Natural killer cell (primary cell): ENCODE data around the gene TMEM169. TPM values are rescaled to one million over a fixed set of nuclear protein-coding genes. Genes with fewer than 3 reads are reported as not detected.

Experiments used
- ATAC-seq, 3 donors: fragments of 150-1000 bp in 2 of 3; fragments of 200-7000 bp in 1 of 3; cut with Tn5 transposase; 1 replicate in 1 of 3; 2 replicates in 2 of 3; pipeline ENCODE4 v1.10.0; 2021; ENCODE audit warnings: mild to moderate bottlenecking in 2 of 3, moderate library complexity in 2 of 3
- DNase-seq, 2 donors: peaks; one replicate each; pipeline versions ENCODE4 v3.0.0 to v3.0.0-alpha.2; 2013 to 2021; ENCODE audit warnings: mixed read lengths in 1 of 2
- H3K27ac ChIP-seq: one replicate; pipeline ENCODE4 v1.5.1; 2013; ENCODE audit warnings: mild to moderate bottlenecking, low read length
- H3K27me3 ChIP-seq: one replicate; pipeline ENCODE4 v1.6.1; 2013; ENCODE audit warnings: low read length; ENCODE audit not compliant: control insufficient read depth, insufficient read depth
- H3K36me3 ChIP-seq: one replicate; pipeline ENCODE4 v1.6.1; 2013; ENCODE audit warnings: low read length; ENCODE audit not compliant: control insufficient read depth, insufficient read depth
- H3K4me1 ChIP-seq: one replicate; pipeline ENCODE4 v1.6.1; 2013; ENCODE audit warnings: low read length; ENCODE audit not compliant: control insufficient read depth, insufficient read depth
- H3K4me3 ChIP-seq: one replicate; pipeline ENCODE4 v1.5.1; 2013; ENCODE audit warnings: low read length
- H3K9me3 ChIP-seq: one replicate; pipeline ENCODE4 v1.6.1; 2013; ENCODE audit warnings: low read length; ENCODE audit not compliant: control insufficient read depth, insufficient read depth
- H3K27ac Mint-ChIP-seq, 2 donors: one replicate each; pipeline ENCODE4 v1.8.0; 2022; ENCODE audit warnings: mild to moderate bottlenecking in 2 of 2, mixed read lengths in 2 of 2, moderate library complexity in 1 of 2
- H3K27me3 Mint-ChIP-seq, 2 donors: one replicate each; pipeline ENCODE4 v1.8.0; 2022; ENCODE audit warnings: low read depth in 2 of 2, mixed read lengths in 2 of 2
- H3K36me3 Mint-ChIP-seq: one replicate; pipeline ENCODE4 v1.8.0; 2022; ENCODE audit warnings: mixed read lengths
- H3K4me1 Mint-ChIP-seq, 2 donors: one replicate each; pipeline ENCODE4 v1.8.0; 2022; ENCODE audit warnings: mixed read lengths in 2 of 2
- H3K4me3 Mint-ChIP-seq: one replicate; pipeline ENCODE4 v1.8.0; 2022; ENCODE audit warnings: mild to moderate bottlenecking, moderate library complexity, mixed read lengths
- H3K9me3 Mint-ChIP-seq, 2 donors: one replicate each; pipeline ENCODE4 v1.8.0; 2022; ENCODE audit warnings: mixed read lengths in 2 of 2
- WGBS: methylation state at CpG from one replicate; pipeline ENCODE4 v1.1.7; 2013; ENCODE audit warnings: missing lambda C conversion rate; ENCODE audit not compliant: insufficient coverage; 5-methylcytosine and 5-hydroxymethylcytosine counted together
- intact Hi-C: fragments of 100-400 bp; cut with micrococcal nuclease; formaldehyde crosslinking; loops from one replicate; pipeline ENCODE4 v1.14.2; 2022
- total RNA-seq, 4 donors: library from RNA; stranded (reverse); fragments of 120-200 nt in 1 of 4; gene quantifications; one replicate each; pipeline versions ENCODE4 v1.2.3 to v1.2.4, GENCODE V29; 2013 to 2022
- TF ChIP-seq, protein P1 (sequence below): fragments of 200-600 bp; IDR thresholded peaks from one replicate; pipeline ENCODE4 v1.8.0; 2022; ENCODE audit warnings: antibody characterized with exemption

The TMEM169 gene
- total RNA-seq, 3 donors from 2014 or later (not counting 1 experiment from before 2014, with no cell fraction given) = 0.68 to 1.5 (median 0.98) TPM

GRCh38 chr2:216104691-216105090 lies 23.0 kb downstream of the TMEM169 start:
- Histone ChIP-seq H3K4me3 (no peak overlapping the region), H3K4me1 (no peaks in the 10 kb centered on the region), H3K9me3 (no peaks in the 10 kb centered on the region), H3K36me3 (peaks cover 2% of the 10 kb centered on the region), H3K27ac (no peak overlapping the region), H3K27me3 (no peaks in the 10 kb centered on the region)
- Mint-ChIP-seq H3K4me3 (no peak overlapping the region), H3K9me3 (no peaks in the 10 kb centered on the region), H3K4me1 (peaks cover 13 to 14% of the 10 kb centered on the region in 2 donors), H3K27ac (no peak overlapping the region), H3K27me3 (no peaks in the 10 kb centered on the region), H3K36me3 (peaks cover 9% of the 10 kb centered on the region)
- intact Hi-C loops = no loop called here
- TF ChIP-seq, protein P1, sequence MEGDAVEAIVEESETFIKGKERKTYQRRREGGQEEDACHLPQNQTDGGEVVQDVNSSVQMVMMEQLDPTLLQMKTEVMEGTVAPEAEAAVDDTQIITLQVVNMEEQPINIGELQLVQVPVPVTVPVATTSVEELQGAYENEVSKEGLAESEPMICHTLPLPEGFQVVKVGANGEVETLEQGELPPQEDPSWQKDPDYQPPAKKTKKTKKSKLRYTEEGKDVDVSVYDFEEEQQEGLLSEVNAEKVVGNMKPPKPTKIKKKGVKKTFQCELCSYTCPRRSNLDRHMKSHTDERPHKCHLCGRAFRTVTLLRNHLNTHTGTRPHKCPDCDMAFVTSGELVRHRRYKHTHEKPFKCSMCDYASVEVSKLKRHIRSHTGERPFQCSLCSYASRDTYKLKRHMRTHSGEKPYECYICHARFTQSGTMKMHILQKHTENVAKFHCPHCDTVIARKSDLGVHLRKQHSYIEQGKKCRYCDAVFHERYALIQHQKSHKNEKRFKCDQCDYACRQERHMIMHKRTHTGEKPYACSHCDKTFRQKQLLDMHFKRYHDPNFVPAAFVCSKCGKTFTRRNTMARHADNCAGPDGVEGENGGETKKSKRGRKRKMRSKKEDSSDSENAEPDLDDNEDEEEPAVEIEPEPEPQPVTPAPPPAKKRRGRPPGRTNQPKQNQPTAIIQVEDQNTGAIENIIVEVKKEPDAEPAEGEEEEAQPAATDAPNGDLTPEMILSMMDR = no peak
- ATAC-seq (no peak), DNase-seq (no peak)
- 100% methylated on average over 1 of the region's 3 CpGs for WGBS

DNA sequence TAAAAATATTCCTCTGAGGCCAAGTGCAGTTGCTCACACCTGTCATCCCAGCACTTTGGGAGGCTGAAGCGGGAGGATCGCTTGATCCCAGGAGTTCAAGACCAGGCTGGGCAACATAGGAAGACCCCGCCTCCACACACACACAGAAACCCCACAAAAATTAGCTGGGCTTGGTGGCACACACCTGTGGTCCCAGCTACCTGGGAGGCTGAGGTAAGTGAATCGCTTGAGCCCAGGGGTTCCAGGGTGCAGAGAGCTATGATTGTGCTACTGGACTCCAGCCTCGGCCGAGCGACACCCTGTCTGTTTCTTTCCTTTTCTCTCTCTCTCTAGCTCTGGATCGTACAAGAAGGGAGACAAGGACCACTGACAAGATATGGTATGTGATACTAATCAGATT lies 25.6 kb downstream of the TMEM169 start:
- intact Hi-C loops = no loop called here
- 98% methylated on average over 8 of the region's 8 CpGs for WGBS

GRCh38 chr2:216107760-216108159 lies 26.0 kb downstream of the TMEM169 start:
- TF ChIP-seq, protein P1 = no peak
- no peaks in the 10 kb centered on the region for H3K9me3 Mint-ChIP-seq
- peaks cover under 1% of the 10 kb centered on the region for H3K36me3 Mint-ChIP-seq
- H3K9me3 ChIP-seq = no peaks in the 10 kb centered on the region
- peaks cover 39 to 41% of the 10 kb centered on the region in 2 donors for H3K4me1 Mint-ChIP-seq
- H3K27me3 Mint-ChIP-seq = no peaks in the 10 kb centered on the region
- no peak overlapping the region for H3K4me3 Mint-ChIP-seq
- peaks cover 7% of the 10 kb centered on the region for H3K4me1 ChIP-seq
- no peak overlapping the region for H3K4me3 ChIP-seq
- no peaks in the 10 kb centered on the region for H3K27me3 ChIP-seq
- DNase-seq (no peak), ATAC-seq (no peak)
- H3K27ac Mint-ChIP-seq = no peak overlapping the region
- WGBS = 95% methylated on average over 7 of the region's 13 CpGs
- H3K36me3 ChIP-seq = peaks cover 21% of the 10 kb centered on the region
- intact Hi-C loops = no loop called here
- no peak overlapping the region for H3K27ac ChIP-seq

More for the DNA sequence above, 25.6 kb downstream of the TMEM169 start:
- H3K27ac ChIP-seq = no peak overlapping the region
- DNase-seq (no peak), ATAC-seq (no peak)
- no peaks in the 10 kb centered on the region for H3K27me3 Mint-ChIP-seq
- H3K4me3 Mint-ChIP-seq = no peak overlapping the region
- TF ChIP-seq, protein P1 = no peak
- H3K36me3 Mint-ChIP-seq = no peaks in the 10 kb centered on the region
- H3K4me1 ChIP-seq = peaks cover 7% of the 10 kb centered on the region
- no peaks in the 10 kb centered on the region for H3K27me3 ChIP-seq
- H3K4me1 Mint-ChIP-seq = peaks cover 35 to 36% of the 10 kb centered on the region in 2 donors
- no peak overlapping the region for H3K4me3 ChIP-seq
- no peaks in the 10 kb centered on the region for H3K9me3 ChIP-seq
- H3K36me3 ChIP-seq = peaks cover 18% of the 10 kb centered on the region
- H3K27ac Mint-ChIP-seq = no peak overlapping the region
- no peaks in the 10 kb centered on the region for H3K9me3 Mint-ChIP-seq

DNA sequence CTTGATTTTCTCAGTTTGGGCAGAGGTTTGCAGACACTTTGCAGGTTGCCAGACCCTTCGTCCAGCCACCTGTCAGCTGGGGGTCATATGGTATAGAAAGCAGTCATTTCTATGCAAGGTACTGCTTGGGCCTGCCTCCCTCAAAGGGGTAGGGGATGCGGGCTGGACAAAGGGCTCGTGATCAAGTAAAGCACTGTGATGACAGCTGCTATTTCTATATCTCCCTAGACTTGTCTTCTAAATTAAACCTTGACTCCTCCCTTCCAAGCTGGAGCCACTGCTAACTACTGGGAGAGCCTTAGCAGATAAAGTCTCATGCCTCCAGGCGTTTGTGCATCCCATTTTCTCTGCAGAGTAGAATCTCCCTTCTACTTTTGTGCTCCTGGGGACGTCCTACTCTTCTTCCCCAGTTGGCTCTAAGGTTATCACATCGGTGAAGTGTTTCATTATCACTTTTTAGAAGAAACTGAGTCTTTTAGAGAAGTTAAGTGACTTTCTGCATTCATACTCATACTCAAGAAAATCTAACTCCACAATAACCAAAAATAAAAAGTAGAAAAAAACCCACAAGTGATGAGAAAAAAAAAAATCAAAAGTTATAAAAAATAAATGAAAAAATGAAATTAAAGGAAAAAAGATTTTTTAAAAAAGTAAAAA lies 26.7 kb downstream of the TMEM169 start:
- H3K4me1 ChIP-seq = peaks cover 7% of the 10 kb centered on the region
- H3K4me3 ChIP-seq = peak overlapping the region; percentile 99
- H3K27me3 Mint-ChIP-seq = no peaks in the 10 kb centered on the region
- WGBS = 81% methylated on average over 5 of the region's 6 CpGs
- TF ChIP-seq, protein P1 = no peak
- H3K9me3 ChIP-seq = no peaks in the 10 kb centered on the region
- H3K27me3 ChIP-seq = no peaks in the 10 kb centered on the region
- H3K27ac ChIP-seq = peak overlapping the region; percentile 60
- H3K9me3 Mint-ChIP-seq = no peaks in the 10 kb centered on the region
- ATAC-seq (no peak), DNase-seq (peak in 1 of 2 donors; percentile 33)
- peak overlapping the region; percentile 100 for H3K4me3 Mint-ChIP-seq
- peak overlapping the region; percentile 98 to 100 for H3K27ac Mint-ChIP-seq
- intact Hi-C loops = no loop called here
- H3K36me3 ChIP-seq = peaks cover 24% of the 10 kb centered on the region
- H3K4me1 Mint-ChIP-seq = peaks cover 46 to 48% of the 10 kb centered on the region in 2 donors
- peaks cover 7% of the 10 kb centered on the region for H3K36me3 Mint-ChIP-seq
